ENCODE data around the gene CLIC1.

CLIC1 gene

GRCh38 chr6:31692353-31692752 is 44.0 kb downstream of the CLIC1 start:
- no peak overlapping the region for H3K4me3 ChIP-seq (ENCODE audit: low read depth, low read length)
- no peak for TF ChIP-seq CTCF (IDR thresholded peaks at IDR 0.05; ENCODE audit: control insufficient read depth, extremely low read depth, insufficient read depth)
- DNase-seq (ENCODE audit: low read depth): no peak

GRCh38 chr6:31691564-31692108 is 44.7 kb downstream of the CLIC1 start:
- DNase-seq (ENCODE audit: low read depth): no peak
- no peak for TF ChIP-seq CTCF (IDR thresholded peaks at IDR 0.05; ENCODE audit: control insufficient read depth, extremely low read depth, insufficient read depth)
- H3K4me3 ChIP-seq (ENCODE audit: low read depth, low read length): no peak overlapping the region

- DNase-seq (ENCODE audit: low read depth): no peak
- TF ChIP-seq CTCF (IDR thresholded peaks at IDR 0.05; ENCODE audit: control insufficient read depth, extremely low read depth, insufficient read depth): no peak
- no peak overlapping the region for H3K4me3 ChIP-seq (ENCODE audit: low read depth, low read length)
Observed at GRCh38 chr6:31691078-31691463, 45.3 kb downstream of the CLIC1 start.

- no peak overlapping the region for H3K4me3 ChIP-seq (ENCODE audit: low read depth, low read length)
- no peak for TF ChIP-seq CTCF (IDR thresholded peaks at IDR 0.05; ENCODE audit: control insufficient read depth, extremely low read depth, insufficient read depth)
- DNase-seq (ENCODE audit: low read depth): no peak
Observed at GRCh38 chr6:31690231-31691077, 45.9 kb downstream of the CLIC1 start.

GRCh38 chr6:31689249-31690110 is 46.9 kb downstream of the CLIC1 start:
- DNase-seq (ENCODE audit: low read depth): no peak
- peak; percentile 42 for TF ChIP-seq CTCF (IDR thresholded peaks at IDR 0.05; ENCODE audit: control insufficient read depth, extremely low read depth, insufficient read depth)

GRCh38 chr6:31687860-31688693 is 48.3 kb downstream of the CLIC1 start:
- no peak for DNase-seq (ENCODE audit: low read depth)
- H3K4me3 ChIP-seq (ENCODE audit: low read depth, low read length): no peak overlapping the region
- TF ChIP-seq CTCF (IDR thresholded peaks at IDR 0.05; ENCODE audit: control insufficient read depth, extremely low read depth, insufficient read depth): no peak

More at GRCh38 chr6:31689249-31690110, 46.9 kb downstream of the CLIC1 start:
- H3K4me3 ChIP-seq (ENCODE audit: low read depth, low read length): no peak overlapping the region
